ENCODE results near the gene ENTPD3. TPM values are rescaled to one million over a fixed set of nuclear protein-coding genes. Genes with fewer than 3 reads are reported as not detected.

ENTPD3 gene
- total RNA-seq (2014; rRNA removed; shearing (Covaris generic); ENCODE audit: low replicate concordance) = not detected in 2 replicates

GRCh38 chr3:40387001-40387894 lies at the start of gene ENTPD3:
TSS of gene ENTPD3 (plus strand) at chr3:40387184. CDS start at chr3:40388058, 874 bp downstream.
- in situ Hi-C loops (cut with HindIII; ENCODE audit: low pct_unique_long_range_greater_than_20kb, low sequenced_read_pairs) = no loop called here
- no peak for DNase-seq (ENCODE audit: low read depth)

GRCh38 chr3:40339871-40340270 lies 47.1 kb upstream of the ENTPD3 start:
- no peak for DNase-seq (ENCODE audit: low read depth)
- in situ Hi-C loops (cut with HindIII; ENCODE audit: low pct_unique_long_range_greater_than_20kb, low sequenced_read_pairs) = no loop called here

- in situ Hi-C loops (cut with HindIII; ENCODE audit: low pct_unique_long_range_greater_than_20kb, low sequenced_read_pairs) = no loop called here
- DNase-seq (ENCODE audit: low read depth) = no peak
Measured at GRCh38 chr3:40340541-40341170, 46.3 kb upstream of the ENTPD3 start.

- DNase-seq (ENCODE audit: low read depth) = no peak
Measured at GRCh38 chr3:40341671-40342070, 45.3 kb upstream of the ENTPD3 start.

GRCh38 chr3:40350529-40350928 lies 36.5 kb upstream of the ENTPD3 start:
- in situ Hi-C loops (cut with HindIII; ENCODE audit: low pct_unique_long_range_greater_than_20kb, low sequenced_read_pairs) = no loop called here
- no peak for DNase-seq (ENCODE audit: low read depth)

More at GRCh38 chr3:40341671-40342070, 45.3 kb upstream of the ENTPD3 start:
- in situ Hi-C loops (cut with HindIII; ENCODE audit: low pct_unique_long_range_greater_than_20kb, low sequenced_read_pairs) = no loop called here

GRCh38 chr3:40355410-40355809 lies 31.6 kb upstream of the ENTPD3 start:
- in situ Hi-C loops (cut with HindIII; ENCODE audit: low pct_unique_long_range_greater_than_20kb, low sequenced_read_pairs) = no loop called here
- DNase-seq (ENCODE audit: low read depth) = no peak

- in situ Hi-C loops (cut with HindIII; ENCODE audit: low pct_unique_long_range_greater_than_20kb, low sequenced_read_pairs) = no loop called here
- no peak for DNase-seq (ENCODE audit: low read depth)
Measured at GRCh38 chr3:40358454-40358853, 28.5 kb upstream of the ENTPD3 start.

GRCh38 chr3:40363674-40364073 lies 23.3 kb upstream of the ENTPD3 start:
- in situ Hi-C loops (cut with HindIII; ENCODE audit: low pct_unique_long_range_greater_than_20kb, low sequenced_read_pairs) = no loop called here
- no peak for DNase-seq (ENCODE audit: low read depth)

- in situ Hi-C loops (cut with HindIII; ENCODE audit: low pct_unique_long_range_greater_than_20kb, low sequenced_read_pairs) = no loop called here
- no peak for DNase-seq (ENCODE audit: low read depth)
Measured at GRCh38 chr3:40366203-40367162, 20.5 kb upstream of the ENTPD3 start.

GRCh38 chr3:40369716-40370115 lies 17.3 kb upstream of the ENTPD3 start:
- no peak for DNase-seq (ENCODE audit: low read depth)
- in situ Hi-C loops (cut with HindIII; ENCODE audit: low pct_unique_long_range_greater_than_20kb, low sequenced_read_pairs) = no loop called here

GRCh38 chr3:40377822-40378221 lies 9.2 kb upstream of the ENTPD3 start:
- in situ Hi-C loops (cut with HindIII; ENCODE audit: low pct_unique_long_range_greater_than_20kb, low sequenced_read_pairs) = no loop called here
- DNase-seq (ENCODE audit: low read depth) = no peak

GRCh38 chr3:40379674-40380306 lies 7.2 kb upstream of the ENTPD3 start:
- in situ Hi-C loops (cut with HindIII; ENCODE audit: low pct_unique_long_range_greater_than_20kb, low sequenced_read_pairs) = no loop called here
- no peak for DNase-seq (ENCODE audit: low read depth)

GRCh38 chr3:40381904-40382616 lies 4.9 kb upstream of the ENTPD3 start:
- DNase-seq (ENCODE audit: low read depth) = no peak
- in situ Hi-C loops (cut with HindIII; ENCODE audit: low pct_unique_long_range_greater_than_20kb, low sequenced_read_pairs) = no loop called here

- no peak for DNase-seq (ENCODE audit: low read depth)
- in situ Hi-C loops (cut with HindIII; ENCODE audit: low pct_unique_long_range_greater_than_20kb, low sequenced_read_pairs) = no loop called here
Measured at GRCh38 chr3:40382617-40382979, 4.4 kb upstream of the ENTPD3 start.

GRCh38 chr3:40386213-40386612 lies 771 bp upstream of the ENTPD3 start:
- in situ Hi-C loops (cut with HindIII; ENCODE audit: low pct_unique_long_range_greater_than_20kb, low sequenced_read_pairs) = no loop called here
- DNase-seq (ENCODE audit: low read depth) = no peak

GRCh38 chr3:40387895-40388254 lies 891 bp downstream of the ENTPD3 start:
- DNase-seq (ENCODE audit: low read depth) = no peak
- in situ Hi-C loops (cut with HindIII; ENCODE audit: low pct_unique_long_range_greater_than_20kb, low sequenced_read_pairs) = no loop called here

- in situ Hi-C loops (cut with HindIII; ENCODE audit: low pct_unique_long_range_greater_than_20kb, low sequenced_read_pairs) = no loop called here
- DNase-seq (ENCODE audit: low read depth) = no peak
Measured at GRCh38 chr3:40396406-40396805, 9.4 kb downstream of the ENTPD3 start.

GRCh38 chr3:40397129-40397528 lies 10.1 kb downstream of the ENTPD3 start:
- in situ Hi-C loops (cut with HindIII; ENCODE audit: low pct_unique_long_range_greater_than_20kb, low sequenced_read_pairs) = no loop called here

More at GRCh38 chr3:40397129-40397528, 10.1 kb downstream of the ENTPD3 start:
- DNase-seq (ENCODE audit: low read depth) = no peak

All from Caki2 (cell line).